ENCODE measurements around the gene CCL28. TPM values are rescaled to one million over a fixed set of nuclear protein-coding genes. Genes with fewer than 3 reads are reported as not detected.

Gene CCL28
- total and polyA plus RNA-seq, 9 of the 15 experiments (the other 6 are each of a cell fraction or from before 2014, with no cell fraction given): not detected

GRCh38 chr5:43352131-43352530 lies 60.1 kb downstream of the CCL28 start (continued):
- TF ChIP-seq, protein P1, sequence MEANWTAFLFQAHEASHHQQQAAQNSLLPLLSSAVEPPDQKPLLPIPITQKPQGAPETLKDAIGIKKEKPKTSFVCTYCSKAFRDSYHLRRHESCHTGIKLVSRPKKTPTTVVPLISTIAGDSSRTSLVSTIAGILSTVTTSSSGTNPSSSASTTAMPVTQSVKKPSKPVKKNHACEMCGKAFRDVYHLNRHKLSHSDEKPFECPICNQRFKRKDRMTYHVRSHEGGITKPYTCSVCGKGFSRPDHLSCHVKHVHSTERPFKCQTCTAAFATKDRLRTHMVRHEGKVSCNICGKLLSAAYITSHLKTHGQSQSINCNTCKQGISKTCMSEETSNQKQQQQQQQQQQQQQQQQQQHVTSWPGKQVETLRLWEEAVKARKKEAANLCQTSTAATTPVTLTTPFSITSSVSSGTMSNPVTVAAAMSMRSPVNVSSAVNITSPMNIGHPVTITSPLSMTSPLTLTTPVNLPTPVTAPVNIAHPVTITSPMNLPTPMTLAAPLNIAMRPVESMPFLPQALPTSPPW (CRISPR knock-in tag; IDR thresholded peaks at IDR 0.05): peak; percentile 72
- TF ChIP-seq ARID1B (IDR thresholded peaks at IDR 0.05): peak; percentile 44; the same call in 1 of the 2 replicates
- TF ChIP-seq MECOM (CRISPR knock-in tag; IDR thresholded peaks at IDR 0.05): peak; percentile 79; the same call in 1 of the 2 replicates
- no peak for TF ChIP-seq ZNF232 (CRISPR knock-in tag; IDR thresholded peaks at IDR 0.05)
- TF ChIP-seq FOXK2 (conservative IDR thresholded peaks at IDR 0.05 in 1 of 2, IDR thresholded peaks at IDR 0.05 in 1 of 2; ENCODE audit: low read depth in 2 of 2): no peak
- peak; percentile 55 for TF ChIP-seq TEAD4 (IDR thresholded peaks at IDR 0.05; ENCODE audit: low read length)
- no peak for TF ChIP-seq TEAD4 (CRISPR knock-in tag; IDR thresholded peaks at IDR 0.05; ENCODE audit: borderline replicate concordance)
- TF ChIP-seq GATAD2B (IDR thresholded peaks at IDR 0.05; ENCODE audit: borderline replicate concordance): no peak

- TF ChIP-seq MAFG (tag; conservative IDR thresholded peaks at IDR 0.05) (0 out of 2 replicates have a peak, but pooled peaks have one; percentile 6), TBP (optimal IDR thresholded peaks at IDR 0.05; ENCODE audit: low read depth, low read length) (no peak), ZNF316 (IDR thresholded peaks at IDR 0.05) (peak; percentile 36; the same call in 1 of the 2 replicates)
- H3K4me3 ChIP-seq: no peak overlapping the region
- H3K27ac ChIP-seq (ENCODE audit: extremely low read depth, low read depth, low read length): no peak overlapping the region
- H3K9me1 ChIP-seq (ENCODE audit: control insufficient read depth, insufficient read depth, low read length): no peaks in the 10 kb centered on the region
- no peaks in the 10 kb centered on the region for H4K20me1 ChIP-seq (replicated peaks; ENCODE audit: control insufficient read depth, insufficient read depth, low read length)
- H3K4me1 ChIP-seq (replicated peaks in 1 of 2; ENCODE audit: control insufficient read depth in 2 of 2, insufficient read depth in 2 of 2, low read length in 2 of 2): peaks cover 0 to 12% of the 10 kb centered on the region in 2 experiments; a peak in 4 of 5 replicates
- H3K9me3 ChIP-seq (replicated peaks; ENCODE audit: control insufficient read depth, insufficient read depth, low read depth, low read length): no peaks in the 10 kb centered on the region
- POLR2A ChIA-PET: interaction anchor here (1.1 to 1.2 kb wide), 2 partner anchors 18 to 22 kb away, joined by 3 to 4 read pairs; no protein-coding TSS in a partner anchor
- in situ Hi-C loops (cut with MboI) (no loop called here), intact Hi-C loops (cut with micrococcal nuclease) (no loop called here)
- ATAC-seq (no peak; the same call in 1 of the 3 replicates), DNase-seq (ENCODE audit: extremely low read depth in 1 of 4, low spot score in 3 of 4) (no peak), FAIRE-seq (no peak)
- WGBS (ENCODE audit: insufficient coverage, low coverage, missing lambda C conversion rate): 43% methylated on average over 1 of the region's 1 CpG
- no peak overlapping the region for H3K9ac ChIP-seq (ENCODE audit: insufficient read depth in 1 of 2, low read depth in 2 of 2, low read length in 2 of 2)
- H3K79me2 ChIP-seq (ENCODE audit: control insufficient read depth, insufficient read depth, low read length): no peaks in the 10 kb centered on the region
- no peaks in the 10 kb centered on the region for H3K27me3 ChIP-seq (ENCODE audit: control insufficient read depth in 2 of 2, insufficient read depth in 2 of 2, low read length in 2 of 2)
- CTCF ChIA-PET (ENCODE audit: low intra/inter-chr PET ratio): no interaction called here
- H3K36me3 ChIP-seq (ENCODE audit: control insufficient read depth, insufficient read depth, low read length): no peaks in the 10 kb centered on the region
- peak overlapping the region; percentile 21; the same call in 1 of the 2 replicates for H2AFZ ChIP-seq (ENCODE audit: low read depth, low read length)
- BruUV-seq (replicated peaks): no TSS peak
- no peak overlapping the region for H3K4me2 ChIP-seq (ENCODE audit: insufficient read depth, low read length)
These were observed 63.3 kb downstream of the CCL28 start for GRCh38 chr5:43348861-43349363.
